Fibroblast of the aortic adventitia (primary cell): ENCODE data around the gene C11orf24. TPM values are rescaled to one million over a fixed set of nuclear protein-coding genes. Genes with fewer than 3 reads are reported as not detected.

ENCODE experiments used
- DNase-seq: peaks from one replicate; pipeline ENCODE4 v3.0.0-alpha.2; 2010; ENCODE audit warnings: low read depth
- H3K4me3 ChIP-seq: 2 replicates; pipeline ENCODE4 v1.5.1; 2011; ENCODE audit warnings: low read depth, mild to moderate bottlenecking, control low read depth, low read length, moderate library complexity
- CTCF ChIP-seq: IDR thresholded peaks from 2 replicates; pipeline ENCODE4 v1.5.1; 2011; ENCODE audit warnings: mild to moderate bottlenecking, low read length, control low read depth, inconsistent platforms; ENCODE audit not compliant: insufficient read depth
- total RNA-seq: library from RNA; depleted of rRNA; stranded (reverse); fragments of >200 nt; gene quantifications from 2 replicates; pipeline ENCODE4 v1.2.3, GENCODE V29; 2012; ENCODE audit warnings: low replicate concordance

Gene C11orf24
- total RNA-seq, result 11.7 and 42.1 TPM in 2 replicates

GRCh38 chr11:68271781-68272608 lies at the start of gene C11orf24:
Gene C11orf24, minus strand, starts transcription at chr11:68271973. Its CDS starts 8,206 bp downstream, at chr11:68263767.
- TF ChIP-seq CTCF, result no peak
- peak within 1 kb of the TSS; percentile 91 for H3K4me3 ChIP-seq
- peak; percentile 87 for DNase-seq

GRCh38 chr11:68317147-68317785 lies 45.5 kb upstream of the C11orf24 start:
- no peak for DNase-seq
- no peak for TF ChIP-seq CTCF
- no peak overlapping the region for H3K4me3 ChIP-seq

- DNase-seq, result no peak
- H3K4me3 ChIP-seq, result no peak overlapping the region
- TF ChIP-seq CTCF, result no peak
Observed at GRCh38 chr11:68315171-68315920, 43.6 kb upstream of the C11orf24 start.

- peak overlapping the region; percentile 64 for H3K4me3 ChIP-seq
- TF ChIP-seq CTCF, result no peak
- DNase-seq, result no peak
Observed at GRCh38 chr11:68314203-68315170, 42.7 kb upstream of the C11orf24 start.

GRCh38 chr11:68313574-68314202 lies 41.9 kb upstream of the C11orf24 start:
- peak; percentile 25 for DNase-seq

More at GRCh38 chr11:68313574-68314202, 41.9 kb upstream of the C11orf24 start:
- no peak for TF ChIP-seq CTCF
- H3K4me3 ChIP-seq, result peak overlapping the region; percentile 64
